Effector memory CD8-positive, alpha-beta T cell (primary cell): ENCODE data around the gene ZNF579.

ENCODE experiments used
- ATAC-seq: fragments of 150-1000 bp; cut with Tn5 transposase; replicated peaks from 2 replicates; pipeline ENCODE4 v1.10.0; 2021; ENCODE audit warnings: mild to moderate bottlenecking, moderate library complexity
- DNase-seq, 3 experiments: peaks; one replicate each; pipeline ENCODE4 v3.0.0; 2021
- H3K27ac Mint-ChIP-seq, 2 donors: one replicate each; pipeline ENCODE4 v1.8.0; 2022; ENCODE audit warnings: mild to moderate bottlenecking in 2 of 2, mixed read lengths in 2 of 2, moderate library complexity in 2 of 2
- H3K27me3 Mint-ChIP-seq, 2 donors: one replicate each; pipeline ENCODE4 v1.8.0; 2022; ENCODE audit warnings: mixed read lengths in 2 of 2
- H3K36me3 Mint-ChIP-seq: one replicate; pipeline ENCODE4 v1.8.0; 2022; ENCODE audit warnings: mild to moderate bottlenecking, moderate library complexity, mixed read lengths; ENCODE audit not compliant: insufficient read depth
- H3K4me1 Mint-ChIP-seq, 2 donors: one replicate each; pipeline ENCODE4 v1.8.0; 2022; ENCODE audit warnings: low read depth in 2 of 2, mixed read lengths in 2 of 2
- H3K4me3 Mint-ChIP-seq, 2 donors: one replicate each; pipeline ENCODE4 v1.8.0; 2022; ENCODE audit warnings: mild to moderate bottlenecking in 2 of 2, mixed read lengths in 2 of 2, moderate library complexity in 2 of 2
- H3K9me3 Mint-ChIP-seq, 2 donors: one replicate each; pipeline ENCODE4 v1.8.0; 2022; ENCODE audit warnings: mixed read lengths in 2 of 2

Gene ZNF579

GRCh38 chr19:55605637-55606470 is 25.2 kb upstream of the ZNF579 start, which contains the start of gene ZNF865:
TSS of gene ZNF865 (plus strand) at chr19:55605647. CDS start at chr19:55613619, 7,972 bp downstream.
- DNase-seq: peak; percentile 57 to 65 (median 64)
- peak within 1 kb of the TSS; percentile 85 to 86 for H3K4me3 Mint-ChIP-seq
- H3K9me3 Mint-ChIP-seq: no peaks in the 10 kb centered on the region
- H3K4me1 Mint-ChIP-seq: peaks cover 51% of the 10 kb centered on the region in 2 donors
- H3K27ac Mint-ChIP-seq: peak within 1 kb of the TSS; percentile 80 to 87
- peak; percentile 45 for ATAC-seq
- peaks cover 44% of the 10 kb centered on the region for H3K36me3 Mint-ChIP-seq
- no peaks in the 10 kb centered on the region for H3K27me3 Mint-ChIP-seq

GRCh38 chr19:55605207-55605636 is 24.6 kb upstream of the ZNF579 start:
- ATAC-seq (peak; percentile 76), DNase-seq (peak; percentile 92 to 96 (median 95))
- Mint-ChIP-seq H3K9me3 (no peaks in the 10 kb centered on the region), H3K27ac (peak overlapping the region; percentile 80 to 87), H3K4me3 (peak overlapping the region; percentile 85 to 86), H3K36me3 (peaks cover 38% of the 10 kb centered on the region), H3K4me1 (peaks cover 50 to 54% of the 10 kb centered on the region in 2 donors), H3K27me3 (no peaks in the 10 kb centered on the region)

- Mint-ChIP-seq H3K27ac (peak overlapping the region in 1 of 2 donors; percentile 87), H3K9me3 (peaks cover 0 to 2% of the 10 kb centered on the region in 2 donors)
- no peak for DNase-seq
Observed at GRCh38 chr19:55603581-55604292, 23.1 kb upstream of the ZNF579 start.

GRCh38 chr19:55603115-55603514 is 22.5 kb upstream of the ZNF579 start:
- Mint-ChIP-seq H3K36me3 (peaks cover 38% of the 10 kb centered on the region), H3K4me1 (peaks cover 43 to 46% of the 10 kb centered on the region in 2 donors), H3K27ac (no peak overlapping the region), H3K9me3 (peaks cover 0 to 4% of the 10 kb centered on the region in 2 donors), H3K4me3 (peak overlapping the region in 1 of 2 donors; percentile 86), H3K27me3 (no peaks in the 10 kb centered on the region)
- ATAC-seq: no peak
- no peak for DNase-seq

More at GRCh38 chr19:55603581-55604292, 23.1 kb upstream of the ZNF579 start:
- Mint-ChIP-seq H3K4me3 (peak overlapping the region; percentile 85 to 86), H3K27me3 (no peaks in the 10 kb centered on the region), H3K36me3 (peaks cover 42% of the 10 kb centered on the region), H3K4me1 (peaks cover 43 to 45% of the 10 kb centered on the region in 2 donors)
- no peak for ATAC-seq

GRCh38 chr19:55602104-55603001 is 21.7 kb upstream of the ZNF579 start:
- no peak overlapping the region for H3K27ac Mint-ChIP-seq

GRCh38 chr19:55601084-55601483 is 20.4 kb upstream of the ZNF579 start:
- peaks cover 36% of the 10 kb centered on the region for H3K36me3 Mint-ChIP-seq
- H3K9me3 Mint-ChIP-seq: peaks cover 0 to 4% of the 10 kb centered on the region in 2 donors
- H3K27me3 Mint-ChIP-seq: no peaks in the 10 kb centered on the region
- no peak for ATAC-seq
- H3K4me1 Mint-ChIP-seq: peaks cover 26 to 28% of the 10 kb centered on the region in 2 donors
- no peak for DNase-seq
- peak overlapping the region in 1 of 2 donors; percentile 78 for H3K27ac Mint-ChIP-seq
- peak overlapping the region; percentile 91 to 92 for H3K4me3 Mint-ChIP-seq

More at GRCh38 chr19:55602104-55603001, 21.7 kb upstream of the ZNF579 start:
- no peak overlapping the region for H3K4me3 Mint-ChIP-seq
- ATAC-seq (no peak), DNase-seq (no peak)
- peaks cover 38% of the 10 kb centered on the region for H3K36me3 Mint-ChIP-seq
- peaks cover 38 to 39% of the 10 kb centered on the region in 2 donors for H3K4me1 Mint-ChIP-seq
- H3K9me3 Mint-ChIP-seq: peaks cover 0 to 4% of the 10 kb centered on the region in 2 donors
- no peaks in the 10 kb centered on the region for H3K27me3 Mint-ChIP-seq

- peak overlapping the region in 1 of 2 donors; percentile 78 for H3K27ac Mint-ChIP-seq
- peak overlapping the region; percentile 91 to 92 for H3K4me3 Mint-ChIP-seq
- ATAC-seq (no peak), DNase-seq (no peak)
- peaks cover 22 to 26% of the 10 kb centered on the region in 2 donors for H3K4me1 Mint-ChIP-seq
- peaks cover 0 to 4% of the 10 kb centered on the region in 2 donors for H3K9me3 Mint-ChIP-seq
- peaks cover 34% of the 10 kb centered on the region for H3K36me3 Mint-ChIP-seq
- H3K27me3 Mint-ChIP-seq: no peaks in the 10 kb centered on the region
Observed at GRCh38 chr19:55600662-55601028, 20.0 kb upstream of the ZNF579 start.

- no peaks in the 10 kb centered on the region for H3K27me3 Mint-ChIP-seq
- H3K4me3 Mint-ChIP-seq: peak within 1 kb of the TSS; percentile 91 to 92
- H3K27ac Mint-ChIP-seq: peak within 1 kb of the TSS; percentile 90 to 98
- H3K9me3 Mint-ChIP-seq: peaks cover 0 to 4% of the 10 kb centered on the region in 2 donors
- ATAC-seq: peak; percentile 64
- H3K36me3 Mint-ChIP-seq: peaks cover 31% of the 10 kb centered on the region
- peak; percentile 77 to 87 (median 78) for DNase-seq
- H3K4me1 Mint-ChIP-seq: peaks cover 21 to 26% of the 10 kb centered on the region in 2 donors
Observed at GRCh38 chr19:55599842-55600661, 19.4 kb upstream of the ZNF579 start, which contains the start of gene ZNF524. TSS of gene ZNF524 (plus strand) at chr19:55600288. CDS start at chr19:55602113, 1,825 bp downstream.

GRCh38 chr19:55599468-55599841 is 18.8 kb upstream of the ZNF579 start, which contains the start of gene FIZ1:
TSS of gene FIZ1 (minus strand) at chr19:55599517. CDS start at chr19:55597865, 1,652 bp downstream.
- DNase-seq (peak; percentile 91 to 96 (median 94)), ATAC-seq (peak; percentile 72)
- peak within 1 kb of the TSS; percentile 91 to 92 for H3K4me3 Mint-ChIP-seq
- peak within 1 kb of the TSS; percentile 90 to 98 for H3K27ac Mint-ChIP-seq
- H3K27me3 Mint-ChIP-seq: no peaks in the 10 kb centered on the region
- H3K36me3 Mint-ChIP-seq: peaks cover 26% of the 10 kb centered on the region
- H3K4me1 Mint-ChIP-seq: peaks cover 15 to 21% of the 10 kb centered on the region in 2 donors
- H3K9me3 Mint-ChIP-seq: peaks cover 0 to 4% of the 10 kb centered on the region in 2 donors

- DNase-seq (peak; percentile 96 to 99 (median 97)), ATAC-seq (peak; percentile 65)
- Mint-ChIP-seq H3K4me3 (peak overlapping the region; percentile 91 to 92), H3K4me1 (peaks cover 13 to 17% of the 10 kb centered on the region in 2 donors), H3K36me3 (peaks cover 24% of the 10 kb centered on the region), H3K27me3 (no peaks in the 10 kb centered on the region), H3K9me3 (peaks cover 0 to 4% of the 10 kb centered on the region in 2 donors), H3K27ac (peak overlapping the region; percentile 90 to 98)
Observed at GRCh38 chr19:55598719-55599467, 18.2 kb upstream of the ZNF579 start.

GRCh38 chr19:55598034-55598433 is 17.4 kb upstream of the ZNF579 start:
- H3K4me1 Mint-ChIP-seq: peaks cover 13 to 17% of the 10 kb centered on the region in 2 donors
- ATAC-seq (no peak), DNase-seq (no peak)
- peaks cover 24% of the 10 kb centered on the region for H3K36me3 Mint-ChIP-seq
- H3K27ac Mint-ChIP-seq: peak overlapping the region in 1 of 2 donors; percentile 90
- H3K27me3 Mint-ChIP-seq: no peaks in the 10 kb centered on the region
- H3K9me3 Mint-ChIP-seq: peaks cover 0 to 4% of the 10 kb centered on the region in 2 donors
- H3K4me3 Mint-ChIP-seq: no peak overlapping the region
